ENCODE results near the gene PHETA1.

GRCh38 chr12:111338096-111338495 is 30.8 kb downstream of the PHETA1 start:
- TF ChIP-seq CTCF (conservative IDR thresholded peaks at IDR 0.05) (no peak), EZH2 (IDR thresholded peaks at IDR 0.05; ENCODE audit: low read depth) (no peak)

Measured in PC-9 (cell line).